ENCODE measurements around the gene OR6C76. TPM values are rescaled to one million over a fixed set of nuclear protein-coding genes. Genes with fewer than 3 reads are reported as not detected.
A peak's percentile ranks its signal among the peaks of the same experiment; 100 is the strongest.
"Not testable (repeated sequence)": the region's sequence is repeated elsewhere in the genome, so short reads cannot be mapped to it uniquely, and the experiment has no call there.

Gene OR6C76
- not detected for total RNA-seq
- long read RNA-seq: 0 reads

GRCh38 chr12:55425954-55426353 is at the start of gene OR6C76:
TSS of gene OR6C76 (plus strand) at chr12:55426254. CDS start at chr12:55426254, 0 bp downstream.
- intact Hi-C loops (cut with DNase I): no loop called here
- ATAC-seq: no peak

GRCh38 chr12:55385891-55386290 is 40.2 kb upstream of the OR6C76 start:
- ATAC-seq (no peak), DNase-seq (no peak)
- intact Hi-C loops (cut with DNase I): no loop called here

More at GRCh38 chr12:55425954-55426353, at the start of gene OR6C76:
- no peak for DNase-seq

GRCh38 chr12:55392032-55392795 is 33.8 kb upstream of the OR6C76 start:
- ATAC-seq: no peak
- intact Hi-C loops (cut with DNase I): no loop called here
- no peak for DNase-seq

- DNase-seq (no peak), ATAC-seq (no peak)
- intact Hi-C loops (cut with DNase I): no loop called here
These were observed 29.7 kb upstream of the OR6C76 start for GRCh38 chr12:55396326-55396725.

- intact Hi-C loops (cut with DNase I): no loop called here
- no peak for DNase-seq
- no peak for ATAC-seq
These were observed 25.8 kb upstream of the OR6C76 start, which contains the start of gene OR6C65 for GRCh38 chr12:55400229-55400628. TSS of gene OR6C65 (plus strand) at chr12:55400529. CDS start at chr12:55400529, 0 bp downstream.

- intact Hi-C loops (cut with DNase I): no loop called here
- ATAC-seq (no peak), DNase-seq (no peak)
These were observed 18.2 kb upstream of the OR6C76 start for GRCh38 chr12:55407866-55408265.

- DNase-seq; ATAC-seq; intact Hi-C loops (cut with DNase I): not testable (repeated sequence)
These were observed 16.9 kb upstream of the OR6C76 start for GRCh38 chr12:55409133-55409532.

GRCh38 chr12:55412138-55412537 is 13.9 kb upstream of the OR6C76 start:
- ATAC-seq; intact Hi-C loops (cut with DNase I); DNase-seq: not testable (repeated sequence)

- not testable (repeated sequence) for DNase-seq, ATAC-seq
These were observed 12.3 kb upstream of the OR6C76 start for GRCh38 chr12:55413498-55414388.

GRCh38 chr12:55414396-55414823 is 11.6 kb upstream of the OR6C76 start:
- intact Hi-C loops (cut with DNase I); DNase-seq: not testable (repeated sequence)
- ATAC-seq: peak; percentile 21 to 53

More at GRCh38 chr12:55413498-55414388, 12.3 kb upstream of the OR6C76 start:
- intact Hi-C loops (cut with DNase I): not testable (repeated sequence)

- intact Hi-C loops (cut with DNase I); DNase-seq: not testable (repeated sequence)
- peak; percentile 76 to 84 for ATAC-seq
These were observed 11.2 kb upstream of the OR6C76 start for GRCh38 chr12:55414889-55415288.

- intact Hi-C loops (cut with DNase I): no loop called here
- DNase-seq: no peak
- no peak for ATAC-seq
These were observed 9.1 kb upstream of the OR6C76 start for GRCh38 chr12:55416961-55417360.

- ATAC-seq (no peak), DNase-seq (no peak)
- intact Hi-C loops (cut with DNase I): no loop called here
These were observed 5.6 kb upstream of the OR6C76 start for GRCh38 chr12:55420307-55420962.

GRCh38 chr12:55428331-55429243 is 2.5 kb downstream of the OR6C76 start:
- ATAC-seq: no peak
- intact Hi-C loops (cut with DNase I): no loop called here
- no peak for DNase-seq

GRCh38 chr12:55441233-55441632 is 15.2 kb downstream of the OR6C76 start:
- intact Hi-C loops (cut with DNase I); ATAC-seq; DNase-seq: not testable (repeated sequence)

- ATAC-seq (no peak), DNase-seq (no peak)
- intact Hi-C loops (cut with DNase I): loop anchor here in 1 of 2 donors (2.0 kb wide), 1 partner anchor 175 kb away; no protein-coding TSS in a partner anchor
These were observed 17.7 kb downstream of the OR6C76 start, which contains the start of gene OR6C2 for GRCh38 chr12:55443776-55444175. TSS of gene OR6C2 (plus strand) at chr12:55444076. CDS start at chr12:55452214, 8,138 bp downstream.

GRCh38 chr12:55445357-55445756 is 19.3 kb downstream of the OR6C76 start:
- DNase-seq: no peak
- intact Hi-C loops (cut with DNase I): loop anchor here in 1 of 2 donors (2.0 kb wide), 1 partner anchor 173 kb away; no protein-coding TSS in a partner anchor
- ATAC-seq: no peak

GRCh38 chr12:55446326-55446725 is 20.3 kb downstream of the OR6C76 start:
- no peak for DNase-seq
- intact Hi-C loops (cut with DNase I): no loop called here

More at GRCh38 chr12:55446326-55446725, 20.3 kb downstream of the OR6C76 start:
- ATAC-seq: no peak
